WTC11 (cell line): Measurements from ENCODE around the gene ESPN. TPM values are rescaled to one million over a fixed set of nuclear protein-coding genes. Genes with fewer than 3 reads are reported as not detected.
"Not testable (repeated sequence)": the region's sequence is repeated elsewhere in the genome, so short reads cannot be mapped to it uniquely, and the experiment has no call there.

Source experiments
- ATAC-seq: fragments of 200-7000 bp; cut with Tn5 transposase; 2 replicates; pipeline ENCODE4 v1.10.0; 2021; ENCODE audit warnings: mild to moderate bottlenecking, moderate library complexity
- CTCF ChIA-PET: fragments of 300-600 bp; sonication (Branson Sonifier 250); formaldehyde crosslinking; loops from one replicate; lab custom pipeline; 2021; ENCODE audit warnings: antibody characterized with exemption; lab: Charles Lee
- POLR2A ChIA-PET: fragments of 350-600 bp; sonication (Branson Sonifier 250); formaldehyde crosslinking; loops from one replicate; lab custom pipeline; 2021; ENCODE audit warnings: antibody characterized with exemption; lab: Charles Lee
- DNase-seq: peaks from one replicate; pipeline ENCODE4 v3.0.0; 2021; ENCODE audit warnings: low spot score
- H3K27ac Mint-ChIP-seq: 2 replicates; pipeline ENCODE4 v1.8.0; 2021; ENCODE audit warnings: mixed read lengths
- H3K27me3 Mint-ChIP-seq: 2 replicates; pipeline ENCODE4 v1.8.0; 2021; ENCODE audit warnings: low read depth, mild to moderate bottlenecking, moderate library complexity, mixed read lengths
- H3K36me3 Mint-ChIP-seq: 2 replicates; pipeline ENCODE4 v1.8.0; 2021; ENCODE audit warnings: mixed read lengths
- H3K4me1 Mint-ChIP-seq: 2 replicates; pipeline ENCODE4 v1.8.0; 2022; ENCODE audit warnings: mixed read lengths
- H3K4me3 Mint-ChIP-seq: 2 replicates; pipeline ENCODE4 v1.8.0; 2021; ENCODE audit warnings: mild to moderate bottlenecking, moderate library complexity, mixed read lengths
- H3K9me3 Mint-ChIP-seq: 2 replicates; pipeline ENCODE4 v1.8.0; 2021; ENCODE audit warnings: mixed read lengths
- ATF1 ChIP-seq: sonication (generic); formaldehyde crosslinking; IDR thresholded peaks from 2 replicates; pipeline ENCODE4 v1.8.1; 2023; ENCODE audit warnings: mild to moderate bottlenecking, moderate library complexity, missing genetic modification reagents
- ELF4 ChIP-seq: sonication (generic); formaldehyde crosslinking; IDR thresholded peaks from 2 replicates; pipeline ENCODE4 v1.8.1; 2022; ENCODE audit warnings: low read depth, mild to moderate bottlenecking, moderate library complexity, missing genetic modification reagents
- ETV6 ChIP-seq: sonication (generic); formaldehyde crosslinking; IDR thresholded peaks from 2 replicates; pipeline ENCODE4 v1.8.1; 2022; ENCODE audit warnings: mild to moderate bottlenecking, missing genetic modification reagents
- FOXP1 ChIP-seq: sonication (generic); formaldehyde crosslinking; IDR thresholded peaks from 2 replicates; pipeline ENCODE4 v1.8.0; 2022; ENCODE audit warnings: missing genetic modification reagents, mild to moderate bottlenecking, moderate library complexity, borderline replicate concordance
- RELA ChIP-seq: sonication (generic); formaldehyde crosslinking; IDR thresholded peaks from 2 replicates; pipeline ENCODE4 v1.8.1; 2022; ENCODE audit warnings: missing genetic modification reagents, mild to moderate bottlenecking, borderline replicate concordance
- ZNF416 ChIP-seq: fragments of 250-450 bp; sonication (Bioruptor Pico); IDR thresholded peaks from 2 replicates; pipeline ENCODE4 v1.9.0; 2021; ENCODE audit warnings: mild to moderate bottlenecking, inconsistent platforms
- total RNA-seq: library from RNA; stranded (reverse); gene quantifications from 3 replicates; pipeline ENCODE4 v1.2.3, GENCODE V29; 2021
- TF ChIP-seq, protein P1 (sequence below): sonication (generic); formaldehyde crosslinking; IDR thresholded peaks from 2 replicates; pipeline ENCODE4 v1.8.0; 2022; ENCODE audit warnings: mild to moderate bottlenecking, missing genetic modification reagents
- TF ChIP-seq, protein P2 (sequence below): sonication (generic); formaldehyde crosslinking; IDR thresholded peaks from 2 replicates; pipeline ENCODE4 v1.8.1; 2022; ENCODE audit warnings: missing genetic modification reagents, borderline replicate concordance
- TF ChIP-seq, protein P3 (sequence below): sonication (generic); formaldehyde crosslinking; IDR thresholded peaks from 2 replicates; pipeline ENCODE4 v1.8.1; 2023; ENCODE audit warnings: mild to moderate bottlenecking, missing genetic modification reagents, moderate library complexity
- TF ChIP-seq, protein P4 (sequence below): sonication (generic); formaldehyde crosslinking; conservative IDR thresholded peaks from 2 replicates; pipeline ENCODE4 v1.8.1; 2023; ENCODE audit warnings: mild to moderate bottlenecking, low read depth, missing genetic modification reagents, moderate library complexity

The ESPN gene
- total RNA-seq, 1 experiment from 2014 or later = 46.1 TPM

DNA sequence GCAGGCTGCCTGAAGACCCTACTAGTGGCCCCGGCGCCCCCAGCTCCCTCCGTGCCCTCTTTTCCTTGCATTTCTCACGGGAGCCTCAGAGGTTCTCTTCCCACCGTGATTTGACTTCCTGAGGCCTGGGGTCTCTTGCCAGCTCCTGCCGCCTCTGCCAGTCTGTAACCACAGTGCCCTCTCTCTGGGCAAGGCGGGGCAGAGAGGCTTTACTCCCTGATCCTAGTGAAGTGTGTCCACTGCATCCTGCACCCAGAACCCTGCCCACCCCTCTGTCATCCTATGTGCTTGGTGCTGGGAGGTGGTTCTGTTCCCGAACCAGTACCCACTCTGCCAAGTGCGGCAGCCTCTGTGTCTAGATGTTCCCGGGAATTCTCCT is 2.4 kb downstream of the ESPN start:
- H3K27me3 Mint-ChIP-seq = peaks cover 53% of the 10 kb centered on the region
- no peaks in the 10 kb centered on the region for H3K36me3 Mint-ChIP-seq

DNA sequence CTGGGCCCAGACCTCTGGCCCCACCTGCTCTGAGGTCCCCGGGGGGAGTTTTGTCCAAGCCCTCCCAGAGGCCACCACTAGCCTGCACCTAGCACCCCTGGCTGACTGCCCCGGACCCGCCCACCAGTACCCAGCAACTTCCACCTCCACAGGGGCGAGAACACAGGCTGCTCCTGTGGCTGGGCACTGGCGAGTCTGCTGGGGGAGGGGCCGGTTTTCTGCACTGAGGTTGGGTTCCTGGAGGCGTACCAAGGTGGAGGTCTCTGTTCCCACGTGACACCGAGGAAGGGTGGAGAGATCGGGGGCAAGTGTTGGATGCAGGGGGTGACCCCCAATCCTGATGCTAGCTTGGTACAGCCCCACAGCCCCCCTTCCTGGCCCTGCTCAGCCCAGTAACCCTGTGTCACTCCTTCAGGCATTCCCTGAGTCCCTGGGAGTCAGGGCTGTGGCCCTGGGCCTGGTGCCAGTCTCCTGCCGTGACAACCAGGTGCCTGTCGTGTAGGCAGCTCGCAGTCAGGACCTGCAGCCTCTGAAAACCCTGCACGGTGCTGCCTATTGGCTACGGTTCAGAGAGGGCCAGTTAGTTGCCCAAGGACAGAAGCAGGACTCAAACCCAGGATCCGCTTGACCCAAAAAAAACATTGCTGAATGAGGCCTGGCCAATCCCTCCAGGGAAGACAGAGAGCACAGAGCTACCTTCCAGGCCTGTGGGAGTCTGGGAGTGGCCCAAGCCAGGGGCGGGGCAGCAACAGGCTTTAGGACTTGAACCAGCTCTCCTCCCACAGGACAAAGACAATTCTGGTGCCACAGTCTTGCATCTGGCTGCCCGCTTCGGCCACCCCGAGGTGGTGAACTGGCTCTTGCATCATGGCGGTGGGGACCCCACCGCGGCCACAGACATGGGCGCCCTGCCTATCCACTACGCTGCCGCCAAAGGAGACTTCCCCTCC is 3.1 kb downstream of the ESPN start:
- no peaks in the 10 kb centered on the region for H3K9me3 Mint-ChIP-seq
- H3K27ac Mint-ChIP-seq = no peak overlapping the region
- no peak overlapping the region for H3K4me3 Mint-ChIP-seq
- ATAC-seq = no peak
- no peak for DNase-seq
- peaks cover 46% of the 10 kb centered on the region for H3K27me3 Mint-ChIP-seq
- H3K4me1 Mint-ChIP-seq = peaks cover 15% of the 10 kb centered on the region
- CTCF ChIA-PET = interaction anchor here (0.6 to 1.6 kb wide), 6 partner anchors 10 to 80 kb away, joined by 3 to 5 read pairs (median 3); no protein-coding TSS in a partner anchor
- TF ChIP-seq ETV6 (CRISPR knock-in tag) (no peak), ATF1 (no peak), ZNF416 (CRISPR knock-in tag) (no peak), ELF4 (CRISPR knock-in tag) (no peak), RELA (CRISPR knock-in tag) (no peak)
- TF ChIP-seq, protein P1, sequence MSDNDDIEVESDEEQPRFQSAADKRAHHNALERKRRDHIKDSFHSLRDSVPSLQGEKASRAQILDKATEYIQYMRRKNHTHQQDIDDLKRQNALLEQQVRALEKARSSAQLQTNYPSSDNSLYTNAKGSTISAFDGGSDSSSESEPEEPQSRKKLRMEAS = no peak
- TF ChIP-seq, protein P2, sequence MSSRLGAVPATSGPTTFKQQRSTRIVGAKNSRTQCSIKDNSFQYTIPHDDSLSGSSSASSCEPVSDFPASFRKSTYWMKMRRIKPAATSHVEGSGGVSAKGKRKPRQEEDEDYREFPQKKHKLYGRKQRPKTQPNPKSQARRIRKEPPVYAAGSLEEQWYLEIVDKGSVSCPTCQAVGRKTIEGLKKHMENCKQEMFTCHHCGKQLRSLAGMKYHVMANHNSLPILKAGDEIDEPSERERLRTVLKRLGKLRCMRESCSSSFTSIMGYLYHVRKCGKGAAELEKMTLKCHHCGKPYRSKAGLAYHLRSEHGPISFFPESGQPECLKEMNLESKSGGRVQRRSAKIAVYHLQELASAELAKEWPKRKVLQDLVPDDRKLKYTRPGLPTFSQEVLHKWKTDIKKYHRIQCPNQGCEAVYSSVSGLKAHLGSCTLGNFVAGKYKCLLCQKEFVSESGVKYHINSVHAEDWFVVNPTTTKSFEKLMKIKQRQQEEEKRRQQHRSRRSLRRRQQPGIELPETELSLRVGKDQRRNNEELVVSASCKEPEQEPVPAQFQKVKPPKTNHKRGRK (CRISPR knock-in tag) = no peak
- H3K36me3 Mint-ChIP-seq = no peaks in the 10 kb centered on the region
- POLR2A ChIA-PET = no interaction called here

More for the DNA sequence above, 2.4 kb downstream of the ESPN start:
- no peaks in the 10 kb centered on the region for H3K9me3 Mint-ChIP-seq
- H3K4me1 Mint-ChIP-seq = peaks cover 15% of the 10 kb centered on the region
- no peak for DNase-seq
- TF ChIP-seq, protein P3, sequence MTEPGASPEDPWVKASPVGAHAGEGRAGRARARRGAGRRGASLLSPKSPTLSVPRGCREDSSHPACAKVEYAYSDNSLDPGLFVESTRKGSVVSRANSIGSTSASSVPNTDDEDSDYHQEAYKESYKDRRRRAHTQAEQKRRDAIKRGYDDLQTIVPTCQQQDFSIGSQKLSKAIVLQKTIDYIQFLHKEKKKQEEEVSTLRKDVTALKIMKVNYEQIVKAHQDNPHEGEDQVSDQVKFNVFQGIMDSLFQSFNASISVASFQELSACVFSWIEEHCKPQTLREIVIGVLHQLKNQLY (CRISPR knock-in tag) = no peak
- TF ChIP-seq FOXP1 (CRISPR knock-in tag) = no peak
- TF ChIP-seq, protein P4, sequence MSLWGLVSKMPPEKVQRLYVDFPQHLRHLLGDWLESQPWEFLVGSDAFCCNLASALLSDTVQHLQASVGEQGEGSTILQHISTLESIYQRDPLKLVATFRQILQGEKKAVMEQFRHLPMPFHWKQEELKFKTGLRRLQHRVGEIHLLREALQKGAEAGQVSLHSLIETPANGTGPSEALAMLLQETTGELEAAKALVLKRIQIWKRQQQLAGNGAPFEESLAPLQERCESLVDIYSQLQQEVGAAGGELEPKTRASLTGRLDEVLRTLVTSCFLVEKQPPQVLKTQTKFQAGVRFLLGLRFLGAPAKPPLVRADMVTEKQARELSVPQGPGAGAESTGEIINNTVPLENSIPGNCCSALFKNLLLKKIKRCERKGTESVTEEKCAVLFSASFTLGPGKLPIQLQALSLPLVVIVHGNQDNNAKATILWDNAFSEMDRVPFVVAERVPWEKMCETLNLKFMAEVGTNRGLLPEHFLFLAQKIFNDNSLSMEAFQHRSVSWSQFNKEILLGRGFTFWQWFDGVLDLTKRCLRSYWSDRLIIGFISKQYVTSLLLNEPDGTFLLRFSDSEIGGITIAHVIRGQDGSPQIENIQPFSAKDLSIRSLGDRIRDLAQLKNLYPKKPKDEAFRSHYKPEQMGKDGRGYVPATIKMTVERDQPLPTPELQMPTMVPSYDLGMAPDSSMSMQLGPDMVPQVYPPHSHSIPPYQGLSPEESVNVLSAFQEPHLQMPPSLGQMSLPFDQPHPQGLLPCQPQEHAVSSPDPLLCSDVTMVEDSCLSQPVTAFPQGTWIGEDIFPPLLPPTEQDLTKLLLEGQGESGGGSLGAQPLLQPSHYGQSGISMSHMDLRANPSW (CRISPR knock-in tag) = no peak
- H3K27ac Mint-ChIP-seq = no peak overlapping the region
- ChIA-PET CTCF (interaction anchor here (1.1 to 2.8 kb wide), 4 partner anchors 11 to 70 kb away, joined by 5 to 19 read pairs (median 10); no protein-coding TSS in a partner anchor), POLR2A (no interaction called here)
- no peak overlapping the region for H3K4me3 Mint-ChIP-seq
- ATAC-seq = no peak

DNA sequence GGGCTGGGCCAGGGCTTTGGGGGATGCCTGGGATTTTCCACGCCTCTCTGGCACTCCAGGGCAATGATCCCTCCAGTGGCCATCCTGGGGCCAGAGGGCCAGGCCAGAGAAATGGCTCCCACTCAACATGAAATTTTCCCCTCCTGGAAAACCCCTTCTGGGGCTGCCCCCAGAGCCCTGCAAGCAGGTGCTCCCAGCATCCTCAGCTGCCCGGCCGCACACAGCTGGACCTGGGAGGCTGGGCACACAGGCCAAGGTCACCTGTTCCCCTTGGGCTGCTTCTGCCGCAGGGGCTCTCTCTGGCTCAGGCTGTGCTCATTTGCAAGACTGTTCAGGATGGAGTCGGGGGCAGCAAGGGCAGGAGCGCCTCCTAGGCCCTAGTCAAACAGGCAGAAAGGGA is 3.9 kb downstream of the ESPN start:
- H3K36me3 Mint-ChIP-seq, H3K27ac Mint-ChIP-seq, DNase-seq, H3K4me3 Mint-ChIP-seq, H3K9me3 Mint-ChIP-seq, ATAC-seq, POLR2A ChIA-PET: not testable (repeated sequence)
- CTCF ChIA-PET = interaction anchor here (0.6 to 3.9 kb wide), 5 partner anchors 9 to 35 kb away, joined by 3 to 61 read pairs (median 3); no protein-coding TSS in a partner anchor
- Mint-ChIP-seq H3K27me3 (peaks cover 38% of the 10 kb centered on the region), H3K4me1 (peaks cover 15% of the 10 kb centered on the region)

DNA sequence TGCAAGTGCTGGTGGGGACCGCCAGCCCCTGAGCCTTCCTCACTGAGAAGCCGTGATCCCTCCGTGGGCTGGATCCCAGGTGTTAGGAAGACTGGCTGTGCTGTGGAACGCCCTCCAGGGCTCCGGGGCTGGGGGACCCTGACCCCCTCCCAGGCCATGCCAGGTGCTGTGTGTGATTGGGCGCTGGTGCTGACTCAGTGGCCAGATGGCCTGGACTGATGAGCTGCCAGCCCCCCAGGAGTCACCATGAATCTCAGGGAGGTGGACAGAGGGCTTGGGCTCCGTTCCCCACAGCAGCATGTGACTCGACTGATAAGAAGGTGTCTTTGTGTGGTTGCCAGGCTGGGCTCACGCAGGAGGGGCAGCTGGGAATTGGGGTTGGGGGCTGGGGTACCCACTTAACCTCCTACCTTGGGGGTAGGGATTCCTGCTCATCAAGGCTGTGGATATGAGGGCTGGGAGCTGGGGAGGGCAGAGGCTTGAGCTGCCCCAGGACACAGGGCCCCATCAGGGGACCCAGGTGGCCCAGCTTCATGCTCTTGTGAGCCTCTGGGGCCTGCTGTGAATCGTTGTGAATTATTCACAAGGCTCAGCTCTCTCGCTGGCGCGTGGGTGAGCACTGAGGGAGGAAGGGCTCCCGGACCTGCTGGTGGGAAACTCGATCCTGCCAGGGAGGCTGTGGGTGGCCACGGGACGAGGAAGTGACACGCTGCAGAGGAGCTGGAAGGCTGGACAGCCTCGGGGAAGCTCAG is 5.3 kb downstream of the ESPN start:
- H3K27ac Mint-ChIP-seq, H3K9me3 Mint-ChIP-seq, H3K4me1 Mint-ChIP-seq, H3K36me3 Mint-ChIP-seq, POLR2A ChIA-PET, ATAC-seq, DNase-seq, H3K4me3 Mint-ChIP-seq: not testable (repeated sequence)
- CTCF ChIA-PET = interaction anchor here (0.8 to 6.4 kb wide), 8 partner anchors 8 to 223 kb away, joined by 3 to 61 read pairs (median 6); partner anchors contain the start of genes HES2 and RNF207
- H3K27me3 Mint-ChIP-seq = peaks cover 27% of the 10 kb centered on the region

DNA sequence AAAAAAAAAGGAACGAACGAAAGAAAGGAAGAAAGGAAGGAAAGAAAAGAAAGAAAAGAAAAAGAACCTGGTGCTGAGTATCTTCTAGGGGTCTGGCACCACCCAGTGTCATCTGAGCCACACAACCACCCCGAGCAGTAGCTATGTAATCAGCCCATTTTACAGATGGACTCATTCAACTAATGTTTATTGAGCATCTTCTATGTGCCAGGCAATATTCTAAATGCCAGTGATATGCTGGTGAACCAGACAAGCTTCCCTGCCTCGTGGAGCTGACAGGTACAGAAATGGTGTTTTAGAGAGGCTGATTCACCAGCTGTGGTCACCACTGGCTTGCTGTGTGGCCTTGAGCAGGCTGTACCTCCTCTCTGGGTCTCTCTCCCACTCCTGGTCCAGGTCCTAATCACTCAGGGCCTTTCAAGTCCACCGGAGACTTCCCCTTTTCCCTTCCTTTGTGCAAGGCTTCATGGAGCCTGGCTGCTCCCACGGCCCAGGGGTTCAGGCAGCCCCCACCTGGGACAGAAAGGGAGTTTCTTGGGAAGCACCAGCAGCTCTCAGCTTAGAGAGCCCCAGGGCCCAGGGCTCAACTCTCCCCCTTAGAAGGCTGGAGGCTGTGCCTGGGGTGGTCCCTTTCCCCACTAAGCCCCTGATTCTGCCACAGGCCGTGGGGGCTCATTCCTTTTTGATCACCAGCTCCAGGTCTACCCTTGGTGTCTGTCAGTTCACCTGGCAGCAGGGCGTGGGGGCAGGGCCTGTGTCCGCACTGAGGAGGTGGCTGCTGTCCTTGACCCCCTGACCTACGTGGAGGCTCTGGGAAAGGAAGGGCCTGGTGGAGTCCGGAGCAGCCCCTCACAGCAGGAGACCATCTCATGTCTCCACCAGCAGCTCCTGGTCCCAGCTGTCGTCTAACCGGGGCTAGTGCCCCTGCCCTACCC is 7.3 kb downstream of the ESPN start:
- DNase-seq, H3K36me3 Mint-ChIP-seq, H3K27me3 Mint-ChIP-seq, H3K4me1 Mint-ChIP-seq, H3K4me3 Mint-ChIP-seq, ATAC-seq, H3K9me3 Mint-ChIP-seq, POLR2A ChIA-PET, H3K27ac Mint-ChIP-seq: not testable (repeated sequence)
- CTCF ChIA-PET = interaction anchor here (0.6 to 6.4 kb wide), 8 partner anchors 8 to 185 kb away, joined by 3 to 61 read pairs (median 5); partner anchors contain the start of gene HES2
